Karpas-422 (cell line): ENCODE data around the gene HSPB1. TPM values are rescaled to one million over a fixed set of nuclear protein-coding genes. Genes with fewer than 3 reads are reported as not detected.
"Not testable (repeated sequence)": the region's sequence is repeated elsewhere in the genome, so short reads cannot be mapped to it uniquely, and the experiment has no call there.

ENCODE experiments used
- DNase-seq: peaks from one replicate; pipeline ENCODE4 v3.0.0-alpha.2; 2015
- H2AFZ ChIP-seq: fragments of 200-600 bp; sonication (generic); 2 replicates; pipeline ENCODE4 v1.6.1; 2014; ENCODE audit warnings: antibody characterized with exemption, low read length, mixed read lengths
- H3K27ac ChIP-seq: fragments of 200-600 bp; sonication (generic); 2 replicates; pipeline ENCODE4 v1.5.1; 2014; ENCODE audit warnings: mild to moderate bottlenecking, low read length, moderate library complexity
- H3K27me3 ChIP-seq: fragments of 200-600 bp; sonication (generic); 2 replicates; pipeline ENCODE4 v1.6.1; 2014; ENCODE audit warnings: low read length, mixed read lengths
- H3K36me3 ChIP-seq: fragments of 200-600 bp; sonication (generic); 2 replicates; pipeline ENCODE4 v1.6.1; 2014; ENCODE audit warnings: low read length, mixed read lengths; ENCODE audit not compliant: insufficient read depth
- H3K4me1 ChIP-seq: fragments of 200-600 bp; sonication (generic); 2 replicates; pipeline ENCODE4 v1.6.1; 2014; ENCODE audit warnings: mild to moderate bottlenecking, low read length, mixed read lengths
- H3K4me2 ChIP-seq: fragments of 200-600 bp; sonication (generic); 2 replicates; pipeline ENCODE4 v1.6.1; 2014; ENCODE audit warnings: low read length, low read depth, mild to moderate bottlenecking; ENCODE audit not compliant: poor library complexity, severe bottlenecking
- H3K4me3 ChIP-seq: fragments of 200-600 bp; sonication (generic); 2 replicates; pipeline ENCODE4 v1.5.1; 2014; ENCODE audit warnings: mild to moderate bottlenecking, antibody characterized with exemption, low read length, mixed read lengths
- H3K79me2 ChIP-seq: fragments of 200-600 bp; sonication (generic); 2 replicates; pipeline ENCODE4 v1.6.1; 2014; ENCODE audit warnings: mild to moderate bottlenecking, low read length, mixed read lengths
- H3K9ac ChIP-seq: fragments of 200-600 bp; sonication (generic); 2 replicates; pipeline ENCODE4 v1.6.0; 2014; ENCODE audit warnings: low read length
- H3K9me2 ChIP-seq: fragments of 200-600 bp; sonication (generic), shearing (Covaris generic); replicated peaks from 2 replicates; pipeline ENCODE4 v1.6.0; 2014; ENCODE audit warnings: mild to moderate bottlenecking, low read length, moderate library complexity; ENCODE audit not compliant: insufficient read depth
- H3K9me3 ChIP-seq: fragments of 300-700, 200-600 bp; sonication (generic); 2 replicates; pipeline ENCODE4 v1.6.1; 2014; ENCODE audit warnings: low read length, mixed read lengths
- H4K20me1 ChIP-seq: fragments of 200-600 bp; sonication (generic); 2 replicates; pipeline ENCODE4 v1.6.1; 2014; ENCODE audit warnings: mild to moderate bottlenecking, antibody characterized with exemption, low read length, low read depth; ENCODE audit not compliant: insufficient read depth
- total RNA-seq: library from RNA; depleted of rRNA; stranded (reverse); fragments of >200 nt; shearing (Covaris generic); gene quantifications from 2 replicates; pipeline ENCODE4 v1.2.3, GENCODE V29; 2014; ENCODE audit warnings: low replicate concordance

HSPB1 gene
- total RNA-seq, 1 experiment from 2014 or later = 17.7 TPM

DNA sequence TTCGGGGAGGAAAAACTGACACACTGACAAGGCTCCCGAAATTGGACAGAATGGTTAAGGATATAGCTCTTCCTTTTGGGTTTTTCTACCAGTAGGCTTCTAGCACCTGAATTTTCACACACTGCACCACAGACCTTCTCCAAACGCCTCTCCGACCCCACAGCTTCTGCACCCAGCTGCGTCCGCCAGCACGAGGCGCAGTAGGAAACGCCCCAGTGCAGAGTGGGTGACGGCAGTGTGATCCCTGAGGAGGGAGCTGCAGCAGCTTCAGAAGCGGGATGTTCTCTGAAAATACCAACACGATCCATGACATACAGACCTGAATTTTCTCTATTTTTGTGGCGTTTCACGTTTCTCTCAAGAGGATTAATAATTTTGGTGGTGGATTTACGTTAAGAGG lies 25.9 kb downstream of the HSPB1 start:
- H3K4me3 ChIP-seq = no peak overlapping the region
- H3K36me3 ChIP-seq = peaks cover 46% of the 10 kb centered on the region; the same call in 1 of the 2 replicates
- H2AFZ ChIP-seq = no peak overlapping the region
- H3K27me3 ChIP-seq = no peaks in the 10 kb centered on the region
- peaks cover 65% of the 10 kb centered on the region for H3K79me2 ChIP-seq
- H3K4me2 ChIP-seq = no peak overlapping the region
- no peaks in the 10 kb centered on the region for H3K9me3 ChIP-seq
- DNase-seq = no peak
- H3K27ac ChIP-seq = no peak overlapping the region
- no peaks in the 10 kb centered on the region for H3K4me1 ChIP-seq
- no peaks in the 10 kb centered on the region for H3K9me2 ChIP-seq
- peaks cover 78% of the 10 kb centered on the region for H4K20me1 ChIP-seq
- no peak overlapping the region for H3K9ac ChIP-seq

DNA sequence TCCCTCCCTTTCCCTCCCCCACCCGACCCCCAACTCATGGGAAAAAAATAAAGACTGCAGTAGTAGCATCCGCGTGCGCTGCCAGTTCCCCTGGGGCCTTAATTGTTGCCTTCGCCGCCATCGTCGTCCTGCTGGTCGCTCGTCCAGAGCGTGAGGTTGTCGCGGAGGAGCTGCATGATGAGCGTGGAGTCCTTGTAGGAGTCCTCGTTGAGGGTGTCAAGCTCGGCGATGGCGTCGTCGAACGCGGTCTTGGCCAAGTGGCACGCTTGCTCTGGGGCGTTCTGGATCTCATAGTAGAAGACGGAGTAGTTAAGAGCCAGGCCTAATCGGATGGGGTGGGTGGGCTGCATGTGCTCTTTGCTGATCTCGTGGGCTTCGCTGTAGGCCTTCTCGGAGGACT lies 27.0 kb downstream of the HSPB1 start:
- Histone ChIP-seq H3K4me2 (no peak overlapping the region), H3K27ac (no peak overlapping the region), H3K4me3 (no peak overlapping the region), H2AFZ (no peak overlapping the region), H3K9me2 (no peaks in the 10 kb centered on the region), H3K9ac (no peak overlapping the region), H3K79me2 (peaks cover 76% of the 10 kb centered on the region), H3K36me3 (peaks cover 54% of the 10 kb centered on the region), H3K9me3 (no peaks in the 10 kb centered on the region), H4K20me1 (peaks cover 87% of the 10 kb centered on the region), H3K4me1 (no peaks in the 10 kb centered on the region), H3K27me3 (no peaks in the 10 kb centered on the region)
- no peak for DNase-seq

DNA sequence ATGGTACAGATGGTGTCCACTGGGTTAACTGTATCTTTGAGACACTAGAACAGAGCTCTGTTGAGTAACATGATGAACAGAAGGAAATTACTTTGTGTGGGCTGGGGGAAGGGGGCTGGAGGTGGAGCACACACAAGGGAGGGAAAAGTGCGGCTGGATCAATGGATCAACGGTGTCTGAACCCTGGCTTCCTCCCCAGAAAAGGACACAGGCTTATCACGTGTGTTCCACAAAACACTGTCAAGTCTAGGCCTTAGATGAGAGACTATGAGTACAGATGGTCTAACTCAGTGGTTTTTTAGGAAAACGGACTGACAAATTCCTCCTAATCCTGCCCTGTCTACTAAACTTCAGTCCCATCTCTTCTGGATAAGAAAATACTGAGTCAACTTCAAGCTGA lies 27.8 kb downstream of the HSPB1 start:
- no peak for DNase-seq
- H3K9me3 ChIP-seq = no peaks in the 10 kb centered on the region
- H3K27ac ChIP-seq = no peak overlapping the region
- no peak overlapping the region for H3K4me3 ChIP-seq
- peaks cover 84% of the 10 kb centered on the region for H4K20me1 ChIP-seq
- H3K9ac ChIP-seq = no peak overlapping the region
- no peak overlapping the region for H2AFZ ChIP-seq
- H3K4me1 ChIP-seq = no peaks in the 10 kb centered on the region
- H3K27me3 ChIP-seq = no peaks in the 10 kb centered on the region
- peaks cover 50% of the 10 kb centered on the region for H3K36me3 ChIP-seq
- no peak overlapping the region for H3K4me2 ChIP-seq
- H3K79me2 ChIP-seq = peaks cover 80% of the 10 kb centered on the region
- H3K9me2 ChIP-seq = no peaks in the 10 kb centered on the region

GRCh38 chr7:76330673-76331072 lies 28.2 kb downstream of the HSPB1 start:
- Histone ChIP-seq H3K4me3 (no peak overlapping the region), H3K27ac (no peak overlapping the region), H3K4me2 (no peak overlapping the region), H3K27me3 (no peaks in the 10 kb centered on the region), H3K9ac (no peak overlapping the region), H2AFZ (no peak overlapping the region), H3K9me3 (no peaks in the 10 kb centered on the region), H4K20me1 (peaks cover 86% of the 10 kb centered on the region), H3K79me2 (peaks cover 84% of the 10 kb centered on the region), H3K4me1 (no peaks in the 10 kb centered on the region), H3K9me2 (no peaks in the 10 kb centered on the region), H3K36me3 (peaks cover 46% of the 10 kb centered on the region)
- DNase-seq = no peak

DNA sequence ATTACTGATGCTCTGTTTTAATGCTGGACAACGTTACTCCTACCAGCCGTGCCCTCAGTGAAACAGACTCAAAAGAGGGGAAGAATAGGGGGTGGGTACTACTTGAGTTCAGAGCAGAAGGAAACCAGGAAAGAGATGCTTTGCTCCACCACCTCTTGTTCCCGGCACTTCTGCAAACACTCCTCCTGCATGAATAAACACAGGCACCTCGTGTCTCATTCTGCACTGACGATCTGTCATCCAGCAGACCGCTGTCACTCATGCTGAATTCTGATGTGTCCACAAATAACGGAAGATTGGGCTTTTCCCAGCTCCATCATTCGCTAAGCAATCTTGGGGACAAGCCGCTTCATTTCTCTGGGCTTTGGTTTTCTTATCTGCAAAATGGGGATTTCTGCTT lies 29.6 kb downstream of the HSPB1 start:
- Histone ChIP-seq H3K9ac (no peak overlapping the region), H4K20me1 (peaks cover 89% of the 10 kb centered on the region)

GRCh38 chr7:76333511-76334101 lies 31.1 kb downstream of the HSPB1 start:
- peaks cover 94% of the 10 kb centered on the region for H4K20me1 ChIP-seq
- H2AFZ ChIP-seq = no peak overlapping the region
- no peak overlapping the region for H3K4me3 ChIP-seq
- H3K27ac ChIP-seq = no peak overlapping the region
- H3K36me3 ChIP-seq = peaks cover 54% of the 10 kb centered on the region
- no peak overlapping the region for H3K9ac ChIP-seq
- DNase-seq = no peak
- H3K79me2 ChIP-seq = peaks cover 99% of the 10 kb centered on the region
- no peaks in the 10 kb centered on the region for H3K4me1 ChIP-seq
- H3K27me3 ChIP-seq = no peaks in the 10 kb centered on the region
- no peak overlapping the region for H3K4me2 ChIP-seq
- H3K9me3 ChIP-seq = no peaks in the 10 kb centered on the region
- H3K9me2 ChIP-seq = no peaks in the 10 kb centered on the region

More for the DNA sequence above, 29.6 kb downstream of the HSPB1 start:
- Histone ChIP-seq H3K79me2 (peaks cover 90% of the 10 kb centered on the region), H3K9me3 (no peaks in the 10 kb centered on the region), H3K27ac (no peak overlapping the region), H2AFZ (no peak overlapping the region), H3K27me3 (no peaks in the 10 kb centered on the region), H3K9me2 (no peaks in the 10 kb centered on the region), H3K4me3 (no peak overlapping the region), H3K4me1 (no peaks in the 10 kb centered on the region), H3K36me3 (peaks cover 42% of the 10 kb centered on the region), H3K4me2 (no peak overlapping the region)
- no peak for DNase-seq

GRCh38 chr7:76334320-76334967 lies 32.0 kb downstream of the HSPB1 start:
- no peaks in the 10 kb centered on the region for H3K4me1 ChIP-seq
- DNase-seq = no peak
- H3K9ac ChIP-seq = no peak overlapping the region
- H4K20me1 ChIP-seq = peaks cover 92% of the 10 kb centered on the region
- no peaks in the 10 kb centered on the region for H3K9me2 ChIP-seq
- H3K4me2 ChIP-seq = no peak overlapping the region
- no peak overlapping the region for H3K27ac ChIP-seq
- no peaks in the 10 kb centered on the region for H3K27me3 ChIP-seq
- H3K79me2 ChIP-seq = peaks cover 99% of the 10 kb centered on the region
- H3K36me3 ChIP-seq = peaks cover 48% of the 10 kb centered on the region
- H2AFZ ChIP-seq = no peak overlapping the region
- no peaks in the 10 kb centered on the region for H3K9me3 ChIP-seq
- no peak overlapping the region for H3K4me3 ChIP-seq

DNA sequence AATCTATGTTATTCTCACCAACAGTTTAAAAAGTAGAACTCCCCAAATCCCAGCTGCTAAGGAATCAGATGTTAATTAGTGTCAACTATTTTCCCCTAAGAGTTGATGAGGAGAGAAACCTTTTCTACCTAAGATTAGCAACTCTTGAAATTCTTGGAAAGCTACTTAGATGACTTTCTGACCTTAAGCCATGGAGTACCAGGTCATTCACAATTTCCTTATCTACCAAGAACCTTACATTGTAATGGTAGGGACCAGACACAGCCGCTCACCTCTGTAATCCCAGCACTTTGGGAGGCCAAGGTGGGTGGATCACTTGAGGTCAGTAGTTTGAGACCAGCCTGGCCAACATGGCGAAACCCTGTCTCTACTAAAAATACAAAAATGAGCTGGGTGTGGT lies 32.9 kb downstream of the HSPB1 start:
- not testable (repeated sequence) for H3K4me3 ChIP-seq, H3K4me1 ChIP-seq, DNase-seq, H3K27me3 ChIP-seq, H2AFZ ChIP-seq, H3K9ac ChIP-seq, H3K27ac ChIP-seq, H3K9me3 ChIP-seq, H3K4me2 ChIP-seq, H3K9me2 ChIP-seq
- peaks cover 99% of the 10 kb centered on the region for H3K79me2 ChIP-seq
- peaks cover 91% of the 10 kb centered on the region for H4K20me1 ChIP-seq
- peaks cover 51% of the 10 kb centered on the region for H3K36me3 ChIP-seq
